GM15510 (cell line): ENCODE results near the gene GALK1.

Experiments
- POLR2A ChIP-seq: IDR thresholded peaks from 3 replicates; pipeline ENCODE4 v1.6.1; 2011; ENCODE audit warnings: borderline replicate concordance; ENCODE audit not compliant: insufficient read length; ENCODE audit errors: extremely low read depth

The GALK1 gene

GRCh38 chr17:75750661-75751423, 14.2 kb downstream of the GALK1 start:
- TF ChIP-seq POLR2A, result no peak

GRCh38 chr17:75749545-75750389, 15.2 kb downstream of the GALK1 start:
- TF ChIP-seq POLR2A, result no peak

GRCh38 chr17:75748706-75749105, 16.3 kb downstream of the GALK1 start:
- TF ChIP-seq POLR2A, result no peak

- no peak for TF ChIP-seq POLR2A
These were observed 21.3 kb downstream of the GALK1 start for GRCh38 chr17:75743625-75744206.

- TF ChIP-seq POLR2A, result no peak
These were observed 22.7 kb downstream of the GALK1 start for GRCh38 chr17:75742337-75742736.

- TF ChIP-seq POLR2A, result no peak
These were observed 24.3 kb downstream of the GALK1 start for GRCh38 chr17:75740631-75741077.

- TF ChIP-seq POLR2A, result no peak
These were observed 24.8 kb downstream of the GALK1 start for GRCh38 chr17:75740215-75740614.

GRCh38 chr17:75739801-75740200, 25.2 kb downstream of the GALK1 start:
- no peak for TF ChIP-seq POLR2A

- no peak for TF ChIP-seq POLR2A
These were observed 25.8 kb downstream of the GALK1 start for GRCh38 chr17:75739174-75739573.

GRCh38 chr17:75738218-75738802, 26.7 kb downstream of the GALK1 start:
- no peak for TF ChIP-seq POLR2A

- no peak for TF ChIP-seq POLR2A
These were observed 27.6 kb downstream of the GALK1 start for GRCh38 chr17:75737133-75737962.

GRCh38 chr17:75736173-75736835, 28.7 kb downstream of the GALK1 start:
- TF ChIP-seq POLR2A, result no peak

- TF ChIP-seq POLR2A, result no peak
These were observed 30.2 kb downstream of the GALK1 start for GRCh38 chr17:75734674-75735294.
